Thyroid gland (tissue), 4 donors: ENCODE measurements around the gene TLCD5. TPM values are rescaled to one million over a fixed set of nuclear protein-coding genes. Genes with fewer than 3 reads are reported as not detected.
A peak's percentile ranks its signal among the peaks of the same experiment; 100 is the strongest.

Source experiments
- DNase-seq, 2 donors: peaks; one replicate each; pipeline ENCODE4 v3.0.0-alpha.2; 2019
- H3K27ac ChIP-seq, 3 donors: fragments of 200-600 bp; sonication (generic); 1 replicate in 2 of 3; 2 replicates in 1 of 3; pipeline ENCODE4 v1.5.1; 2016 to 2019; ENCODE audit warnings: mild to moderate bottlenecking in 1 of 3, moderate library complexity in 1 of 3
- H3K27me3 ChIP-seq: fragments of 200-600 bp; sonication (generic); one replicate; pipeline ENCODE4 v1.5.1; 2019
- H3K36me3 ChIP-seq, 2 donors: fragments of 200-600 bp; sonication (generic); one replicate each; pipeline ENCODE4 v1.5.1; 2016 to 2019
- H3K4me1 ChIP-seq, 2 donors: fragments of 200-600 bp; sonication (generic); one replicate each; pipeline ENCODE4 v1.5.1; 2017 to 2019
- H3K4me3 ChIP-seq, 3 donors: fragments of 200-600 bp; sonication (generic); replicated peaks in 1 of 3; 1 replicate in 2 of 3; 2 replicates in 1 of 3; pipeline ENCODE4 v1.5.1; 2016; ENCODE audit warnings: mild to moderate bottlenecking in 1 of 3
- H3K9me3 ChIP-seq: fragments of 200-600 bp; sonication (generic); one replicate; pipeline ENCODE4 v1.5.1; 2017
- POLR2A ChIP-seq, 2 donors: fragments of 450-650 bp; IDR thresholded peaks; one replicate each; pipeline ENCODE4 v1.6.1; 2017; ENCODE audit warnings: antibody characterized with exemption in 2 of 2, mild to moderate bottlenecking in 2 of 2, moderate library complexity in 1 of 2
- WGBS, 2 donors: methylation state at CpG; one replicate each; pipeline ENCODE4 v1.1.5; 2017; 5-methylcytosine and 5-hydroxymethylcytosine counted together
- intact Hi-C: fragments of 100-400 bp; cut with DNase I; formaldehyde crosslinking; loops from one replicate; pipeline ENCODE4 v1.15.1; 2023
- total RNA-seq, 4 donors: library from RNA; depleted of rRNA; stranded (reverse); fragments of >200 nt; gene quantifications; one replicate each; pipeline ENCODE4 v1.2.3, GENCODE V29; 2016
- TF ChIP-seq, protein P1 (sequence below), 6 experiments: fragments of 200-600 bp in 3 of 6; fragments of 450-650 bp in 3 of 6; sonication (generic) in 3 of 6; IDR thresholded peaks; one replicate each; pipeline ENCODE4 v1.5.1; 2016 to 2019; ENCODE audit warnings: antibody characterized with exemption in 6 of 6, mild to moderate bottlenecking in 2 of 6, inconsistent platforms in 1 of 6, moderate library complexity in 1 of 6

TLCD5 gene
- total RNA-seq, 4 donors from 2014 or later = 12.5 to 14.0 (median 13.4) TPM

GRCh38 chr11:120306519-120307242 lies 18.4 kb upstream of the TLCD5 start:
- no peaks in the 10 kb centered on the region for H3K27me3 ChIP-seq
- no peak for DNase-seq
- H3K9me3 ChIP-seq = no peaks in the 10 kb centered on the region
- peaks cover 3 to 12% of the 10 kb centered on the region in 2 donors for H3K4me1 ChIP-seq
- H3K36me3 ChIP-seq = no peaks in the 10 kb centered on the region
- WGBS, 2 donors = 62 to 64% methylated on average over 11 of the region's 11 CpGs
- H3K27ac ChIP-seq = no peak overlapping the region
- TF ChIP-seq POLR2A (IDR thresholded peaks at IDR 0.05) = no peak
- TF ChIP-seq, protein P1, sequence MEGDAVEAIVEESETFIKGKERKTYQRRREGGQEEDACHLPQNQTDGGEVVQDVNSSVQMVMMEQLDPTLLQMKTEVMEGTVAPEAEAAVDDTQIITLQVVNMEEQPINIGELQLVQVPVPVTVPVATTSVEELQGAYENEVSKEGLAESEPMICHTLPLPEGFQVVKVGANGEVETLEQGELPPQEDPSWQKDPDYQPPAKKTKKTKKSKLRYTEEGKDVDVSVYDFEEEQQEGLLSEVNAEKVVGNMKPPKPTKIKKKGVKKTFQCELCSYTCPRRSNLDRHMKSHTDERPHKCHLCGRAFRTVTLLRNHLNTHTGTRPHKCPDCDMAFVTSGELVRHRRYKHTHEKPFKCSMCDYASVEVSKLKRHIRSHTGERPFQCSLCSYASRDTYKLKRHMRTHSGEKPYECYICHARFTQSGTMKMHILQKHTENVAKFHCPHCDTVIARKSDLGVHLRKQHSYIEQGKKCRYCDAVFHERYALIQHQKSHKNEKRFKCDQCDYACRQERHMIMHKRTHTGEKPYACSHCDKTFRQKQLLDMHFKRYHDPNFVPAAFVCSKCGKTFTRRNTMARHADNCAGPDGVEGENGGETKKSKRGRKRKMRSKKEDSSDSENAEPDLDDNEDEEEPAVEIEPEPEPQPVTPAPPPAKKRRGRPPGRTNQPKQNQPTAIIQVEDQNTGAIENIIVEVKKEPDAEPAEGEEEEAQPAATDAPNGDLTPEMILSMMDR (IDR thresholded peaks at IDR 0.05) = no peak
- intact Hi-C loops = no loop called here
- H3K4me3 ChIP-seq = no peak overlapping the region

DNA sequence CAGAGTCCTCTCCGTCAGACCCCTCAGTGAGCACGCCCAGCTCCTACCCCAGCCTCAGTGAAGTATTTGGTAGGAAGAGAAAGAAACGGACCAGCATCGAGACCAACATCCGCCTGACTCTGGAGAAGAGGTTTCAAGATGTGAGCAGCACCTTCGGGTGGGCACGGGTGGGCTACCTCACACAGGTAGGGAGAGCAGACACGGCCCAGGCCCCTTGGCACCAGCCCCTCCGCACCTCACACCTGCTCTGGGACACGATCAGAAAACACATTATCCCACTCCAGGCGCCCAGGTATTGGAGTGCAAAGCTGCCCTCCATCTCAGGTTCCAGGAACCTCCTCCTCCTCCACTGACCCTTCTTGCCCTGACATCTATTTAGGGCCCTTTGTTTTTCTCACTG lies 17.6 kb upstream of the TLCD5 start:
- intact Hi-C loops = no loop called here
- WGBS, 2 donors = 92 to 95% methylated on average over 11 of the region's 11 CpGs
- Histone ChIP-seq H3K4me1 (peaks cover 0 to 5% of the 10 kb centered on the region in 2 donors), H3K36me3 (no peaks in the 10 kb centered on the region), H3K9me3 (no peaks in the 10 kb centered on the region), H3K4me3 (no peak overlapping the region), H3K27me3 (no peaks in the 10 kb centered on the region), H3K27ac (no peak overlapping the region)
- TF ChIP-seq POLR2A (IDR thresholded peaks at IDR 0.05) = no peak
- TF ChIP-seq, protein P1 (IDR thresholded peaks at IDR 0.05) = no peak
- DNase-seq = no peak

DNA sequence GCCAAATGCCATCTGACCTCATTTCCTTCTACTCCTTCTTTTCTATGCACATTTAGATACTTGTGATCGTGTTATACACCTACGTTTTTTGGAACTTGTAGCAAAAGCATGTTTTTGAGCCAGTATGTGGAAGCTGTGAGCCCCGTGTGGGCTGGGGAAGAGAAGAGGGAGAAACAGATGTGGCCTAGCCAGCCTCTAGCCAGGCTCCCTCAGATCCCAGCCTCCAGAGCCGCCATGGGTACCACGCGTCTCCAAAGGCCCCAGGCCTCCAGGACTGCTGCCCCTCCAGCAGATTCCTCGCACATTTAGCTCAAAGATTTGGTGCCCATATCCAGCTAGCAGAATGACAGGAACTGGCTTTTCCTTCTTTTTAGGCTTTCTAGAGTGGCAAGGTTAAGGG lies 17.0 kb upstream of the TLCD5 start:
- Histone ChIP-seq H3K36me3 (no peaks in the 10 kb centered on the region), H3K27me3 (no peaks in the 10 kb centered on the region), H3K9me3 (no peaks in the 10 kb centered on the region), H3K4me3 (no peak overlapping the region), H3K27ac (no peak overlapping the region), H3K4me1 (no peaks in the 10 kb centered on the region)
- 86 to 91% methylated on average over 7 of the region's 7 CpGs for WGBS, 2 donors
- no peak for DNase-seq
- intact Hi-C loops = no loop called here
- TF ChIP-seq POLR2A (IDR thresholded peaks at IDR 0.05) = no peak
- TF ChIP-seq, protein P1 (IDR thresholded peaks at IDR 0.05) = no peak

DNA sequence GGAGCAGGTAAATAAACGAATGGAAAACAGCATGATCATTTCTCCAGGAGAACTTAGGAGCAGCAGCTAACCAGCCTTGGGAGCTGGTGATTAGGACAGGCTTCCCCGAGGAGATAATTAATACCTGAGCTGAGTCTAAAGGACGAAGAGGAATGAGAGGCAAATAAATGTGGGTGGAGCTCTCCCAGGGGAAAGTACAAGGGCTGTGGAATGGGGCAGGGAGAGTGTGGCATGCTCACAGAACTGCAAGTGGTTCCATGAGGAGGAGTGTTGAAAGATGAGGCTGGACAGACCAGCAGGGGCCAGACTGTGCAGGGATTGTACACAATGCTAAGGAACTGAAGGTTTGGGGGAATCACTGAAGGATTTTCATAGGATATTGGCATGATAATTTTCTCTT lies 14.2 kb upstream of the TLCD5 start:
- WGBS, 2 donors = 79 to 85% methylated on average over 3 of the region's 3 CpGs
- Histone ChIP-seq H3K4me1 (peaks cover 11 to 13% of the 10 kb centered on the region in 2 donors), H3K36me3 (no peaks in the 10 kb centered on the region), H3K27ac (no peak overlapping the region), H3K27me3 (no peaks in the 10 kb centered on the region), H3K4me3 (no peak overlapping the region), H3K9me3 (no peaks in the 10 kb centered on the region)
- intact Hi-C loops = no loop called here
- no peak for TF ChIP-seq POLR2A (IDR thresholded peaks at IDR 0.05)
- TF ChIP-seq, protein P1 (IDR thresholded peaks at IDR 0.05) = no peak
- no peak for DNase-seq

- WGBS, 2 donors = 72 to 93% methylated on average over 3 of the region's 3 CpGs
- peak in 1 of 2 donors; percentile 32 for DNase-seq
- intact Hi-C loops = no loop called here
- Histone ChIP-seq H3K4me3 (no peak overlapping the region), H3K36me3 (no peaks in the 10 kb centered on the region), H3K27me3 (no peaks in the 10 kb centered on the region), H3K4me1 (peaks cover 28 to 30% of the 10 kb centered on the region in 2 donors), H3K9me3 (no peaks in the 10 kb centered on the region), H3K27ac (peak overlapping the region; percentile 86 to 92 (median 92))
- TF ChIP-seq, protein P1 (IDR thresholded peaks at IDR 0.05) = no peak
- TF ChIP-seq POLR2A (IDR thresholded peaks at IDR 0.05) = no peak
Observed at GRCh38 chr11:120314861-120315260, 10.2 kb upstream of the TLCD5 start.
